K562 (cell line): ENCODE results near the gene RAB24. TPM values are rescaled to one million over a fixed set of nuclear protein-coding genes. Genes with fewer than 3 reads are reported as not detected.

Experiments used
- ATAC-seq: fragments of 200-7000 bp; cut with Tn5 transposase; 3 replicates; pipeline ENCODE4 v1.9.1; 2020; ENCODE audit warnings: moderate library complexity
- BruUV-seq: library from RNA; stranded (reverse); fragments of 400-500 nt; replicated peaks from 2 replicates; lab custom pipeline; 2021; lab: Mats Ljungman, UMichigan
- CTCF ChIA-PET: fragments of 300-600 bp; formaldehyde crosslinking; extraction: SDS; loops from one replicate; lab custom pipeline; 2021; ENCODE audit warnings: low intra/inter-chr PET ratio; lab: Yijun Ruan, JAX
- POLR2A ChIA-PET: fragments of 300-600, 350-650 bp; sonication (Branson Sonifier 250); formaldehyde crosslinking; extraction: SDS; loops from one replicate; lab custom pipeline; 2021; ENCODE audit warnings: antibody characterized with exemption, inconsistent platforms; lab: Yijun Ruan, JAX
- DNase-seq, 4 experiments: peaks; one replicate each; pipeline versions ENCODE4 v3.0.0 to v3.0.0-alpha.2; 2011 to 2018; ENCODE audit warnings: low spot score in 3 of 4, mixed read lengths in 3 of 4; ENCODE audit errors: extremely low read depth in 1 of 4
- FAIRE-seq: peaks from 2 replicates; lab custom pipeline; 2011; peaks lifted over from hg19 to GRCh38; lab: Jason Lieb, UNC
- H2AFZ ChIP-seq: 2 replicates; pipeline ENCODE4 v1.6.0; 2011; ENCODE audit warnings: low read depth, low read length, control low read depth, inconsistent platforms
- H3K27ac ChIP-seq: fragments of 200-600 bp; 3 replicates; pipeline ENCODE4 v1.8.0; 2011; ENCODE audit warnings: low read depth, mild to moderate bottlenecking, control low read depth, inconsistent platforms, low read length, moderate library complexity, mixed read lengths; ENCODE audit errors: extremely low read depth
- H3K27me3 ChIP-seq, 2 experiments: fragments of 300-600 bp in 1 of 2; 2 replicates in 1 of 2; 3 replicates in 1 of 2; pipeline versions ENCODE4 v1.6.0 to v1.8.0; 2011; ENCODE audit warnings: inconsistent platforms in 2 of 2, low read length in 2 of 2, mild to moderate bottlenecking in 1 of 2, mixed read lengths in 1 of 2, moderate library complexity in 1 of 2; ENCODE audit not compliant: control insufficient read depth in 2 of 2, insufficient read depth in 2 of 2
- H3K36me3 ChIP-seq: fragments of 300-600 bp; 3 replicates; pipeline ENCODE4 v1.8.0; 2011; ENCODE audit warnings: mild to moderate bottlenecking, low read length, inconsistent platforms; ENCODE audit not compliant: control insufficient read depth, insufficient read depth
- H3K4me1 ChIP-seq, 2 experiments: fragments of 200-600 bp in 1 of 2; replicated peaks in 1 of 2; 2 replicates in 1 of 2; 3 replicates in 1 of 2; pipeline versions ENCODE4 v1.5.1 to v1.8.0; 2011; ENCODE audit warnings: inconsistent platforms in 2 of 2, low read length in 2 of 2, mild to moderate bottlenecking in 1 of 2, mixed read lengths in 1 of 2, moderate library complexity in 1 of 2; ENCODE audit not compliant: control insufficient read depth in 2 of 2, insufficient read depth in 2 of 2
- H3K4me2 ChIP-seq: 2 replicates; pipeline ENCODE4 v1.6.1; 2011; ENCODE audit warnings: low read length, control low read depth, inconsistent platforms, mixed read lengths; ENCODE audit not compliant: insufficient read depth
- H3K4me3 ChIP-seq: fragments of 200-600 bp; sonication (generic), shearing (Covaris generic); 2 replicates; pipeline ENCODE4 v1.5.1; 2016; ENCODE audit warnings: control low read depth, inconsistent platforms
- H3K79me2 ChIP-seq: fragments of 200-600 bp; 3 replicates; pipeline ENCODE4 v1.8.0; 2011; ENCODE audit warnings: low read length, inconsistent platforms; ENCODE audit not compliant: control insufficient read depth, insufficient read depth
- H3K9ac ChIP-seq, 2 experiments: 2 replicates each; pipeline versions ENCODE4 v1.6.0 to v1.6.1; 2011; ENCODE audit warnings: low read depth in 2 of 2, low read length in 2 of 2, control low read depth in 1 of 2, inconsistent platforms in 1 of 2, mild to moderate bottlenecking in 1 of 2, mixed read lengths in 1 of 2; ENCODE audit not compliant: insufficient read depth in 1 of 2
- H3K9me1 ChIP-seq: one replicate; pipeline ENCODE4 v1.6.0; 2011; ENCODE audit warnings: inconsistent platforms, mild to moderate bottlenecking, low read length, moderate library complexity; ENCODE audit not compliant: control insufficient read depth, insufficient read depth
- H3K9me3 ChIP-seq: replicated peaks from 2 replicates; pipeline ENCODE4 v1.5.1; 2011; ENCODE audit warnings: low read depth, low read length, inconsistent platforms; ENCODE audit not compliant: control insufficient read depth, insufficient read depth
- H4K20me1 ChIP-seq: replicated peaks from 2 replicates; pipeline ENCODE4 v1.6.1; 2011; ENCODE audit warnings: low read length, inconsistent platforms, mixed read lengths; ENCODE audit not compliant: control insufficient read depth, insufficient read depth
- CBFA2T2 ChIP-seq: fragments of 450-650 bp; conservative IDR thresholded peaks from 2 replicates; pipeline ENCODE4 v1.6.1; 2017; ENCODE audit warnings: mild to moderate bottlenecking
- HCFC1 ChIP-seq: IDR thresholded peaks from 2 replicates; pipeline ENCODE4 v1.6.1; 2012; ENCODE audit warnings: low read depth, low read length, improper control_type of control experiment
- MGA ChIP-seq: fragments of 450-650 bp; IDR thresholded peaks from 2 replicates; pipeline ENCODE4 v1.6.1; 2016; ENCODE audit warnings: mild to moderate bottlenecking, moderate library complexity
- NFIC ChIP-seq: fragments of 450-650 bp; IDR thresholded peaks from 2 replicates; pipeline ENCODE4 v1.6.1; 2017; ENCODE audit warnings: mild to moderate bottlenecking, inconsistent platforms
- RNF219 ChIP-seq: fragments of 250-450 bp; sonication (Bioruptor Pico); IDR thresholded peaks from 2 replicates; pipeline ENCODE4 v1.5.0; 2022; ENCODE audit warnings: mild to moderate bottlenecking
- ZBTB12 ChIP-seq: fragments of 250-450 bp; sonication (Bioruptor Pico); IDR thresholded peaks from 2 replicates; pipeline ENCODE4 v1.4.0; 2020
- ZNF282 ChIP-seq: sonication (generic); formaldehyde crosslinking; IDR thresholded peaks from 2 replicates; pipeline ENCODE4 v1.8.1; 2023; ENCODE audit warnings: missing genetic modification reagents
- WGBS: fragments of 100-300 bp; shearing (Covaris generic); methylation state at CpG from one replicate; pipeline ENCODE4 v1.1.6; 2016; ENCODE audit warnings: low coverage, mixed read lengths; ENCODE audit not compliant: insufficient coverage; ENCODE audit errors: missing lambda C conversion rate; 5-methylcytosine and 5-hydroxymethylcytosine counted together
- in situ Hi-C: fragments of 300-500 bp; cut with MboI; formaldehyde crosslinking; loops from 4 replicates; pipeline ENCODE4 v1.15.0; 2018; ENCODE audit warnings: inconsistent platforms, mixed read lengths
- intact Hi-C: fragments of 100-400 bp; cut with micrococcal nuclease; formaldehyde crosslinking; loops from 2 replicates; pipeline ENCODE4 v1.14.2; 2022
- polyA plus RNA-seq, 8 experiments: library from polyadenylated mRNA; depleted of rRNA in 4 of 8; stranded (reverse) in 5 of 8; unstranded in 3 of 8; fragments of >200 nt; fragmentation: Nextera tagmentation in 2 of 8; fragmentation: Illumina TruSeq in 1 of 8; extraction: Ambion mirVana in 2 of 8; extraction: Trizol in 1 of 8; gene quantifications; 2 replicates each; pipeline versions ENCODE4 v1.2.1 to v1.2.3, GENCODE V29; 2011 to 2014; ENCODE audit warnings: inconsistent platforms in 1 of 8, missing spikeins in 1 of 8
- total RNA-seq, 7 experiments: library from RNA; depleted of rRNA in 6 of 7; stranded (reverse); fragments of >200 nt in 6 of 7; fragmentation: Illumina TruSeq in 2 of 7; extraction: Trizol in 2 of 7; gene quantifications; 2 replicates each; pipeline versions ENCODE4 v1.2.1 to v1.2.3, GENCODE V29; 2011 to 2021; ENCODE audit warnings: low replicate concordance in 1 of 7

The RAB24 gene
- total and polyA plus RNA-seq, 9 of the 15 experiments (the other 6 are each of a cell fraction or from before 2014, with no cell fraction given): 13.9 to 107 (median 34.8) TPM

- Histone ChIP-seq H3K27me3 (no peaks in the 10 kb centered on the region), H2AFZ (no peak overlapping the region), H3K36me3 (peaks cover 59% of the 10 kb centered on the region), H3K4me3 (no peak overlapping the region), H3K9me1 (no peaks in the 10 kb centered on the region), H4K20me1 (peaks cover 10% of the 10 kb centered on the region), H3K9me3 (no peaks in the 10 kb centered on the region), H3K27ac (peak overlapping the region; percentile 58; the same call in 2 of the 3 replicates)
- DNase-seq (no peak), FAIRE-seq (no peak)
- POLR2A ChIA-PET: interaction anchor here (0.6 to 1.9 kb wide), 7 partner anchors 8 to 607 kb away, joined by 3 to 9 read pairs (median 4); partner anchors contain the start of gene MXD3
- CTCF ChIA-PET: interaction anchor here (0.6 kb wide), 1 partner anchor 33 kb away, joined by 5 read pairs; no protein-coding TSS in a partner anchor
- in situ Hi-C loops: no loop called here
- BruUV-seq: no TSS peak
- no peak for TF ChIP-seq ZBTB12 (CRISPR knock-in tag)
- no peak for TF ChIP-seq NFIC
- TF ChIP-seq ZNF282 (CRISPR knock-in tag): no peak
- no peak for TF ChIP-seq MGA
- TF ChIP-seq CBFA2T2: no peak
- no peak for TF ChIP-seq HCFC1
- no peak for TF ChIP-seq RNF219 (CRISPR knock-in tag)
- TF ChIP-seq, all 486 proteins: peak for 0
- Histone ChIP-seq H3K4me2 (no peak overlapping the region), H3K79me2 (peaks cover 46% of the 10 kb centered on the region), H3K9ac (no peak overlapping the region), H3K4me1 (peaks cover 23 to 29% of the 10 kb centered on the region in 2 experiments)
- 88% methylated on average over 2 of the region's 2 CpGs for WGBS
- no peak for ATAC-seq
- intact Hi-C loops: loop anchor here (1.0 to 5.0 kb wide), 2 partner anchors 169 to 187 kb away; partner anchors contain the start of gene NSD1
Observed at GRCh38 chr5:177300951-177301350, 2.6 kb downstream of the RAB24 start.
